ENCODE results near the gene TTLL10. TPM values are rescaled to one million over a fixed set of nuclear protein-coding genes. Genes with fewer than 3 reads are reported as not detected.
A peak's percentile ranks its signal among the peaks of the same experiment; 100 is the strongest.

TTLL10 gene
- polyA plus RNA-seq, 1 of the 3 experiments (the other 2 are of a cell fraction) = not detected

- Histone ChIP-seq H3K9me3 (no peaks in the 10 kb centered on the region), H3K9me2 (no peaks in the 10 kb centered on the region), H3K4me3 (ENCODE audit: low read depth in 2 of 2, low read length in 1 of 2) (no peak overlapping the region), H3K4me2 (no peak overlapping the region), H3K79me2 (ENCODE audit: insufficient read depth) (no peaks in the 10 kb centered on the region), H3K36me3 (replicated peaks in 1 of 2; ENCODE audit: control insufficient read depth in 1 of 2, insufficient read depth in 2 of 2, low read length in 1 of 2) (peaks cover 0 to 7% of the 10 kb centered on the region in 2 experiments), H3F3A (replicated peaks; ENCODE audit: insufficient read depth) (no peaks in the 10 kb centered on the region), H3K27me3 (ENCODE audit: insufficient read depth) (no peaks in the 10 kb centered on the region), H3K4me1 (ENCODE audit: control insufficient read depth in 1 of 2, insufficient read depth in 2 of 2, low read depth in 1 of 2, low read length in 1 of 2) (peaks cover 0 to 18% of the 10 kb centered on the region in 2 experiments; a peak in 1 of 4 replicates), H3K9ac (no peak overlapping the region), H3K27ac (ENCODE audit: low read depth in 2 of 2, low read length in 1 of 2) (no peak overlapping the region), H4K20me1 (ENCODE audit: insufficient read depth) (no peaks in the 10 kb centered on the region), H2AFZ (ENCODE audit: low read depth) (no peak overlapping the region)
- CTCF ChIA-PET = interaction anchor here (0.7 to 5.1 kb wide), 4 partner anchors 11 to 238 kb away, joined by 3 to 43 read pairs (median 8); no protein-coding TSS in a partner anchor
- peak; percentile 63 for DNase-seq
- POLR2A ChIA-PET = no interaction called here
- no peak for TF ChIP-seq TEAD4 (IDR thresholded peaks at IDR 0.05; ENCODE audit: borderline replicate concordance, insufficient read depth)
- TF ChIP-seq RAD21 (IDR thresholded peaks at IDR 0.05; ENCODE audit: low read length) = no peak
- no peak for TF ChIP-seq CHD2 (IDR thresholded peaks at IDR 0.05; ENCODE audit: low read length, partially characterized antibody)
- TF ChIP-seq USF1 (IDR thresholded peaks at IDR 0.05; ENCODE audit: borderline replicate concordance, low read depth) = no peak
- no peak for TF ChIP-seq GATA2 (CRISPR knock-in tag; IDR thresholded peaks at IDR 0.05)
- TF ChIP-seq MAX (IDR thresholded peaks at IDR 0.05; ENCODE audit: low read depth) = no peak
- no peak for TF ChIP-seq POLR2AphosphoS5 (IDR thresholded peaks at IDR 0.05; ENCODE audit: low read depth, low read length)
- no peak for TF ChIP-seq EP300 (IDR thresholded peaks at IDR 0.05; ENCODE audit: borderline replicate concordance in 1 of 2, low read depth in 1 of 2, low read length in 1 of 2)
- TF ChIP-seq FOXM1 (IDR thresholded peaks at IDR 0.05; ENCODE audit: low read depth) = no peak
- no peak for TF ChIP-seq SMC3 (IDR thresholded peaks at IDR 0.05; ENCODE audit: low read depth, low read length)
- TF ChIP-seq FOXJ3 (CRISPR knock-in tag; IDR thresholded peaks at IDR 0.05) = no peak
- no peak for TF ChIP-seq ZBTB33 (IDR thresholded peaks at IDR 0.05; ENCODE audit: borderline replicate concordance, low read depth)
- no peak for TF ChIP-seq RFX5 (IDR thresholded peaks at IDR 0.05; ENCODE audit: low read length)
- 5% methylated on average over 3 of the region's 30 CpGs for WGBS (ENCODE audit: low lambda C conversion rate)
Observed at GRCh38 chr1:1239614-1240347, 66.1 kb downstream of the TTLL10 start.

- H3K4me2 ChIP-seq = no peak overlapping the region
Observed at GRCh38 chr1:1240348-1240732, 66.7 kb downstream of the TTLL10 start.

More at GRCh38 chr1:1240348-1240732, 66.7 kb downstream of the TTLL10 start:
- whole genome bisulfite sequencing (ENCODE audit: low lambda C conversion rate) = 61% methylated on average over 9 of the region's 11 CpGs
- H4K20me1 ChIP-seq (ENCODE audit: insufficient read depth) = no peaks in the 10 kb centered on the region
- CTCF ChIA-PET = interaction anchor here (2.2 to 5.1 kb wide), 3 partner anchors 10 to 208 kb away, joined by 6 to 43 read pairs (median 12); no protein-coding TSS in a partner anchor
- H3F3A ChIP-seq (replicated peaks; ENCODE audit: insufficient read depth) = no peaks in the 10 kb centered on the region
- POLR2A ChIA-PET = no interaction called here
- no peak overlapping the region for H3K27ac ChIP-seq (ENCODE audit: low read depth in 2 of 2, low read length in 1 of 2)
- no peaks in the 10 kb centered on the region for H3K79me2 ChIP-seq (ENCODE audit: insufficient read depth)
- no peak for TF ChIP-seq SMC3 (IDR thresholded peaks at IDR 0.05; ENCODE audit: low read depth, low read length)
- TF ChIP-seq PBX3 (IDR thresholded peaks at IDR 0.05) = no peak
- no peak for TF ChIP-seq RAD21 (IDR thresholded peaks at IDR 0.05; ENCODE audit: low read length)
- no peak for TF ChIP-seq USF2 (IDR thresholded peaks at IDR 0.05; ENCODE audit: borderline replicate concordance, low read depth, low read length)
- TF ChIP-seq ZBTB33 (IDR thresholded peaks at IDR 0.05; ENCODE audit: borderline replicate concordance, low read depth) = no peak
- TF ChIP-seq GATA2 (CRISPR knock-in tag; IDR thresholded peaks at IDR 0.05) = no peak
- no peak for TF ChIP-seq RXRA (IDR thresholded peaks at IDR 0.05; ENCODE audit: borderline replicate concordance, low read depth)
- TF ChIP-seq EP300 (IDR thresholded peaks at IDR 0.05; ENCODE audit: borderline replicate concordance in 1 of 2, low read depth in 1 of 2, low read length in 1 of 2) = no peak
- no peak overlapping the region for H3K9ac ChIP-seq
- H3K36me3 ChIP-seq (replicated peaks in 1 of 2; ENCODE audit: control insufficient read depth in 1 of 2, insufficient read depth in 2 of 2, low read length in 1 of 2) = peaks cover 0 to 3% of the 10 kb centered on the region in 2 experiments
- no peak overlapping the region for H2AFZ ChIP-seq (ENCODE audit: low read depth)
- peaks cover 0 to 18% of the 10 kb centered on the region in 2 experiments; a peak in 1 of 4 replicates for H3K4me1 ChIP-seq (ENCODE audit: control insufficient read depth in 1 of 2, insufficient read depth in 2 of 2, low read depth in 1 of 2, low read length in 1 of 2)
- no peak overlapping the region for H3K4me3 ChIP-seq (ENCODE audit: low read depth in 2 of 2, low read length in 1 of 2)
- no peaks in the 10 kb centered on the region for H3K27me3 ChIP-seq (ENCODE audit: insufficient read depth)
- no peaks in the 10 kb centered on the region for H3K9me3 ChIP-seq
- no peak for DNase-seq
- no peaks in the 10 kb centered on the region for H3K9me2 ChIP-seq

Measured in SK-N-SH (cell line).